HepG2 (cell line): ENCODE results near the gene CIAPIN1. TPM values are rescaled to one million over a fixed set of nuclear protein-coding genes. Genes with fewer than 3 reads are reported as not detected.
A peak's percentile ranks its signal among the peaks of the same experiment; 100 is the strongest.

Experiments
- ARID2 ChIP-seq: sonication (generic); formaldehyde crosslinking; IDR thresholded peaks from 2 replicates; pipeline ENCODE4 v1.8.1; 2022; ENCODE audit warnings: mild to moderate bottlenecking, missing genetic modification reagents, borderline replicate concordance
- ARID4A ChIP-seq: sonication (generic); formaldehyde crosslinking; IDR thresholded peaks from 2 replicates; pipeline ENCODE4 v1.5.0; 2020; ENCODE audit warnings: mild to moderate bottlenecking, missing genetic modification reagents, borderline replicate concordance
- HCFC1 ChIP-seq: fragments of 150-350 bp; IDR thresholded peaks from 2 replicates; pipeline ENCODE4 v1.6.1; 2014; ENCODE audit warnings: low read depth, low read length
- HIVEP1 ChIP-seq: sonication (generic); formaldehyde crosslinking; IDR thresholded peaks from 2 replicates; pipeline ENCODE4 v1.4.0; 2020; ENCODE audit warnings: mild to moderate bottlenecking, missing genetic modification reagents
- KDM3A ChIP-seq: IDR thresholded peaks from 2 replicates; pipeline ENCODE4 v1.6.1; 2018; ENCODE audit warnings: low read depth, missing compliant biosample characterization
- KMT2B ChIP-seq: IDR thresholded peaks from 2 replicates; pipeline ENCODE4 v1.6.1; 2016; ENCODE audit warnings: missing genetic modification reagents, missing compliant biosample characterization
- MEF2D ChIP-seq: sonication (generic); formaldehyde crosslinking; IDR thresholded peaks from 2 replicates; pipeline ENCODE4 v1.5.1; 2020; ENCODE audit warnings: mild to moderate bottlenecking, missing genetic modification reagents
- NR3C1 ChIP-seq: sonication (generic); formaldehyde crosslinking; IDR thresholded peaks from 2 replicates; pipeline ENCODE4 v1.4.0; 2020; ENCODE audit warnings: missing genetic modification reagents
- NRL ChIP-seq: sonication (generic); formaldehyde crosslinking; IDR thresholded peaks from 2 replicates; pipeline ENCODE4 v1.5.0; 2020; ENCODE audit warnings: missing genetic modification reagents, mild to moderate bottlenecking, moderate library complexity, borderline replicate concordance
- PLRG1 ChIP-seq: fragments of 450-650 bp; conservative IDR thresholded peaks from 2 replicates; pipeline ENCODE4 v1.6.1; 2016
- PRDM10 ChIP-seq: sonication (generic); formaldehyde crosslinking; IDR thresholded peaks from 2 replicates; pipeline ENCODE4 v1.4.0; 2020; ENCODE audit warnings: low read depth, missing genetic modification reagents
- SAP130 ChIP-seq: IDR thresholded peaks from 2 replicates; pipeline ENCODE4 v1.6.1; 2016; ENCODE audit warnings: low read depth
- SNAPC5 ChIP-seq: sonication (generic); formaldehyde crosslinking; IDR thresholded peaks from 2 replicates; pipeline ENCODE4 v1.8.1; 2023; ENCODE audit warnings: mild to moderate bottlenecking, missing genetic modification reagents, borderline replicate concordance
- SNRNP70 ChIP-seq: fragments of 200-400 bp; formaldehyde crosslinking; IDR thresholded peaks from 2 replicates; pipeline ENCODE4 v1.6.1; 2017; ENCODE audit warnings: mild to moderate bottlenecking, low read depth, low read length, moderate library complexity
- SOX6 ChIP-seq, 2 experiments: fragments of 450-650 bp in 1 of 2; sonication (generic) in 1 of 2; formaldehyde crosslinking in 1 of 2; IDR thresholded peaks; 2 replicates each; pipeline versions ENCODE4 v1.4.0 to v1.6.1; 2017 to 2020; ENCODE audit warnings: antibody characterized with exemption in 1 of 2, mild to moderate bottlenecking in 1 of 2, missing genetic modification reagents in 1 of 2
- TAF15 ChIP-seq: fragments of 200-400 bp; formaldehyde crosslinking; IDR thresholded peaks from one replicate; pipeline ENCODE4 v1.6.1; 2018; ENCODE audit warnings: mild to moderate bottlenecking, low read depth, low read length; ENCODE audit not compliant: poor library complexity, severe bottlenecking
- ZNF343 ChIP-seq: sonication (generic); formaldehyde crosslinking; IDR thresholded peaks from 2 replicates; pipeline ENCODE4 v1.4.0; 2020; ENCODE audit warnings: mild to moderate bottlenecking, missing genetic modification reagents
- ZNF382 ChIP-seq: sonication (generic); formaldehyde crosslinking; IDR thresholded peaks from 2 replicates; pipeline ENCODE4 v1.5.0; 2020; ENCODE audit warnings: missing genetic modification reagents, mild to moderate bottlenecking, borderline replicate concordance
- ZNF460 ChIP-seq: sonication (generic); formaldehyde crosslinking; IDR thresholded peaks from 2 replicates; pipeline ENCODE4 v1.5.1; 2020; ENCODE audit warnings: missing genetic modification reagents, mild to moderate bottlenecking, borderline replicate concordance
- ZNF883 ChIP-seq: sonication (generic); formaldehyde crosslinking; IDR thresholded peaks from 2 replicates; pipeline ENCODE4 v1.5.1; 2020; ENCODE audit warnings: mild to moderate bottlenecking, missing genetic modification reagents; ENCODE audit errors: not compliant biosample characterization
- ZSCAN21 ChIP-seq: sonication (generic); formaldehyde crosslinking; IDR thresholded peaks from 2 replicates; pipeline ENCODE4 v1.8.0; 2022; ENCODE audit warnings: mild to moderate bottlenecking, missing genetic modification reagents, moderate library complexity, borderline replicate concordance
- ZSCAN9 ChIP-seq: IDR thresholded peaks from 2 replicates; pipeline ENCODE4 v1.6.1; 2016; ENCODE audit warnings: borderline replicate concordance
- polyA plus RNA-seq, 8 experiments: library from polyadenylated mRNA; depleted of rRNA in 3 of 8; stranded (reverse) in 7 of 8; unstranded in 1 of 8; fragments of >200 nt; fragmentation: Illumina TruSeq in 4 of 8; extraction: Trizol in 4 of 8; gene quantifications; 2 replicates each; pipeline versions ENCODE4 v1.2.1 to v1.2.3, GENCODE V29; 2011 to 2016; ENCODE audit warnings: low read depth in 4 of 8, missing spikeins in 1 of 8, mixed read lengths in 1 of 8; ENCODE audit not compliant: insufficient read depth in 1 of 8
- total RNA-seq, 5 experiments: library from RNA; depleted of rRNA; stranded (reverse); fragments of >200 nt; fragmentation: Illumina TruSeq; extraction: Trizol; gene quantifications; 2 replicates each; pipeline ENCODE4 v1.2.3, GENCODE V29; 2016; ENCODE audit warnings: low read depth in 1 of 5

Gene CIAPIN1
- total and polyA plus RNA-seq, 2 of the 13 experiments (the other 11 are each of a cell fraction or from before 2014, with no cell fraction given) = 69.3 to 89.7 TPM

- no peak for TF ChIP-seq ARID4A
- no peak for TF ChIP-seq ZNF343
- TF ChIP-seq PRDM10 (CRISPR knock-in tag) = no peak
- no peak for TF ChIP-seq SOX6 (IDR thresholded peaks at IDR 0.05)
- no peak for TF ChIP-seq SOX6 (CRISPR knock-in tag; IDR thresholded peaks at IDR 0.05)
- TF ChIP-seq ZNF382 (CRISPR knock-in tag) = no peak
- TF ChIP-seq NRL = peak; percentile 12; the same call in 1 of the 2 replicates
- TF ChIP-seq PLRG1 = no peak
- no peak for TF ChIP-seq NR3C1 (CRISPR knock-in tag)
- TF ChIP-seq SNAPC5 (CRISPR knock-in tag) = no peak
- TF ChIP-seq HCFC1 = no peak
- TF ChIP-seq ARID2 (CRISPR knock-in tag) = no peak
- peak; percentile 71; the same call in 1 of the 2 replicates for TF ChIP-seq HIVEP1
- no peak for TF ChIP-seq ZNF883
- TF ChIP-seq MEF2D = 0 out of 2 replicates have a peak, but pooled peaks have one; percentile 39
- 0 out of 2 replicates have a peak, but pooled peaks have one; percentile 58 for TF ChIP-seq ZSCAN21 (CRISPR knock-in tag)
- TF ChIP-seq ZNF460 (CRISPR knock-in tag) = no peak
- peak; percentile 33; the same call in 1 of the 2 replicates for TF ChIP-seq SAP130
- no peak for TF ChIP-seq ZSCAN9 (CRISPR knock-in tag)
- TF ChIP-seq SNRNP70 = no peak
- TF ChIP-seq TAF15 = no peak
- TF ChIP-seq KMT2B (CRISPR knock-in tag) = no peak
- 0 out of 2 replicates have a peak, but pooled peaks have one; percentile 17 for TF ChIP-seq KDM3A (CRISPR knock-in tag)
These were observed 38.1 kb upstream of the CIAPIN1 start (continued) for GRCh38 chr16:57485091-57485915.
